PC-3 (cell line): ENCODE measurements around the gene SH3GL2. TPM values are rescaled to one million over a fixed set of nuclear protein-coding genes. Genes with fewer than 3 reads are reported as not detected.

Experiments
- ATAC-seq: fragments of 200-7000 bp; cut with Tn5 transposase; 2 replicates; pipeline ENCODE4 v1.9.1; 2020; ENCODE audit warnings: mild to moderate bottlenecking, moderate library complexity
- BruUV-seq: library from RNA; stranded (reverse); fragments of 400-500 nt; replicated peaks from 2 replicates; lab custom pipeline; 2021; lab: Mats Ljungman, UMichigan
- CTCF ChIA-PET: fragments of 300-600 bp; sonication (Branson Sonifier 250); formaldehyde crosslinking; loops from one replicate; lab custom pipeline; 2022; ENCODE audit warnings: antibody characterized with exemption; lab: Charles Lee
- POLR2A ChIA-PET: fragments of 300-600 bp; sonication (Branson Sonifier 250); formaldehyde crosslinking; loops from one replicate; lab custom pipeline; 2022; ENCODE audit warnings: antibody characterized with exemption; ENCODE audit not compliant: unreplicated experiment; lab: Charles Lee
- DNase-seq: peaks from one replicate; pipeline ENCODE4 v3.0.0-alpha.2; 2015
- H2AFZ ChIP-seq: fragments of 300-600 bp; sonication (generic); 2 replicates; pipeline ENCODE4 v1.6.0; 2016; ENCODE audit warnings: antibody characterized with exemption, low read length
- H3F3A ChIP-seq: fragments of 300-600 bp; sonication (generic); one replicate; pipeline ENCODE4 v1.6.0; 2017; ENCODE audit warnings: antibody characterized with exemption, low read length, control low read depth, mild to moderate bottlenecking; ENCODE audit not compliant: unreplicated experiment
- H3K27ac ChIP-seq: fragments of 300-600 bp; sonication (generic); 2 replicates; pipeline ENCODE4 v1.5.1; 2016; ENCODE audit warnings: mild to moderate bottlenecking, low read length
- H3K27me3 ChIP-seq: fragments of 300-600 bp; sonication (generic); 2 replicates; pipeline ENCODE4 v1.6.1; 2016; ENCODE audit warnings: low read length, mixed read lengths
- H3K36me3 ChIP-seq: fragments of 300-600 bp; sonication (generic); 2 replicates; pipeline ENCODE4 v1.6.1; 2016; ENCODE audit warnings: low read depth, mixed run types, low read length, mixed read lengths
- H3K4me1 ChIP-seq: fragments of 300-600 bp; sonication (generic); 2 replicates; pipeline ENCODE4 v1.5.1; 2016; ENCODE audit warnings: low read length; ENCODE audit not compliant: insufficient read depth
- H3K4me2 ChIP-seq: fragments of 300-600 bp; sonication (generic); 2 replicates; pipeline ENCODE4 v1.6.0; 2016; ENCODE audit warnings: low read length
- H3K4me3 ChIP-seq: fragments of 300-600 bp; sonication (generic); 2 replicates; pipeline ENCODE4 v1.5.1; 2016; ENCODE audit warnings: mild to moderate bottlenecking, low read length, mixed read lengths
- H3K79me2 ChIP-seq: fragments of 300-600 bp; sonication (generic); 2 replicates; pipeline ENCODE4 v1.6.1; 2017; ENCODE audit warnings: low read length, mixed read lengths
- H3K9ac ChIP-seq: fragments of 300-600 bp; sonication (generic); 2 replicates; pipeline ENCODE4 v1.6.0; 2016; ENCODE audit warnings: mild to moderate bottlenecking, low read length
- H3K9me2 ChIP-seq: fragments of 300-600 bp; sonication (generic); replicated peaks from 2 replicates; pipeline ENCODE4 v1.6.1; 2016; ENCODE audit warnings: mixed run types, low read length, mixed read lengths
- H3K9me3 ChIP-seq: fragments of 300-600 bp; sonication (generic); 2 replicates; pipeline ENCODE4 v1.6.1; 2016; ENCODE audit warnings: low read length, mixed read lengths
- H4K20me1 ChIP-seq: fragments of 300-600 bp; sonication (generic); 2 replicates; pipeline ENCODE4 v1.6.1; 2016; ENCODE audit warnings: low read length, mixed read lengths
- CTCF ChIP-seq: fragments of 300-600 bp; sonication (generic); conservative IDR thresholded peaks from 2 replicates; pipeline ENCODE4 v1.5.1; 2017; ENCODE audit warnings: antibody characterized with exemption, low read depth, mild to moderate bottlenecking, low read length
- EZH2 ChIP-seq: fragments of 300-600 bp; sonication (generic); IDR thresholded peaks from one replicate; pipeline ENCODE4 v1.6.1; 2017; ENCODE audit warnings: antibody characterized with exemption, mild to moderate bottlenecking, low read length; ENCODE audit not compliant: unreplicated experiment
- EZH2phosphoT487 ChIP-seq: fragments of 300-600 bp; sonication (generic); IDR thresholded peaks from 2 replicates; pipeline ENCODE4 v1.6.1; 2018; ENCODE audit warnings: mild to moderate bottlenecking, antibody characterized with exemption, low read length, borderline replicate concordance
- intact Hi-C: fragments of 100-400 bp; cut with micrococcal nuclease; formaldehyde crosslinking; loops from 2 replicates; pipeline ENCODE4 v1.9.0; 2023
- total RNA-seq: library from RNA; depleted of rRNA; stranded (reverse); fragments of >200 nt; gene quantifications from 2 replicates; pipeline ENCODE4 v1.2.3, GENCODE V29; 2014

The SH3GL2 gene
- total RNA-seq, 1 experiment from 2014 or later = 2.9 TPM

GRCh38 chr9:17556935-17557334, 21.9 kb upstream of the SH3GL2 start:
- intact Hi-C loops = no loop called here
- DNase-seq = no peak
- H3K36me3 ChIP-seq = no peaks in the 10 kb centered on the region
- H3K4me3 ChIP-seq = no peak overlapping the region
- H3K27me3 ChIP-seq = no peaks in the 10 kb centered on the region
- H3F3A ChIP-seq = no peaks in the 10 kb centered on the region
- CTCF ChIA-PET = no interaction called here
- no peaks in the 10 kb centered on the region for H4K20me1 ChIP-seq
- no peak overlapping the region for H3K9ac ChIP-seq
- BruUV-seq = no TSS peak
- POLR2A ChIA-PET = no interaction called here
- H3K9me2 ChIP-seq = no peaks in the 10 kb centered on the region
- no peaks in the 10 kb centered on the region for H3K79me2 ChIP-seq
- no peak for ATAC-seq
- H3K4me1 ChIP-seq = no peaks in the 10 kb centered on the region
- no peaks in the 10 kb centered on the region for H3K9me3 ChIP-seq
- no peak overlapping the region for H3K4me2 ChIP-seq
- no peak overlapping the region for H3K27ac ChIP-seq
- no peak overlapping the region for H2AFZ ChIP-seq
- TF ChIP-seq EZH2phosphoT487 = no peak

- intact Hi-C loops = no loop called here
- CTCF ChIA-PET = no interaction called here
Observed at GRCh38 chr9:17571825-17572224, 7.0 kb upstream of the SH3GL2 start.

GRCh38 chr9:17574342-17574741, 4.5 kb upstream of the SH3GL2 start:
- peaks cover 12% of the 10 kb centered on the region for H3K27me3 ChIP-seq
- H3K4me3 ChIP-seq = no peak overlapping the region
- no peak overlapping the region for H3K4me2 ChIP-seq
- H3F3A ChIP-seq = no peaks in the 10 kb centered on the region
- H3K4me1 ChIP-seq = no peaks in the 10 kb centered on the region
- TF ChIP-seq EZH2 (no peak), CTCF (no peak), EZH2phosphoT487 (no peak)
- intact Hi-C loops = no loop called here
- no peaks in the 10 kb centered on the region for H4K20me1 ChIP-seq
- H3K9ac ChIP-seq = no peak overlapping the region
- no peaks in the 10 kb centered on the region for H3K9me3 ChIP-seq
- H3K27ac ChIP-seq = no peak overlapping the region
- ATAC-seq = no peak
- ChIA-PET POLR2A (no interaction called here), CTCF (no interaction called here)
- H2AFZ ChIP-seq = no peak overlapping the region
- H3K79me2 ChIP-seq = no peaks in the 10 kb centered on the region
- no peaks in the 10 kb centered on the region for H3K9me2 ChIP-seq
- no peaks in the 10 kb centered on the region for H3K36me3 ChIP-seq
- no peak for DNase-seq
- no TSS peak for BruUV-seq

More at GRCh38 chr9:17571825-17572224, 7.0 kb upstream of the SH3GL2 start:
- POLR2A ChIA-PET = no interaction called here
- no peaks in the 10 kb centered on the region for H3K79me2 ChIP-seq
- H2AFZ ChIP-seq = no peak overlapping the region
- H3K9me3 ChIP-seq = no peaks in the 10 kb centered on the region
- no peak overlapping the region for H3K4me3 ChIP-seq
- H3K27ac ChIP-seq = no peak overlapping the region
- no peak overlapping the region for H3K4me2 ChIP-seq
- no peak for ATAC-seq
- no peak overlapping the region for H3K9ac ChIP-seq
- no peaks in the 10 kb centered on the region for H4K20me1 ChIP-seq
- TF ChIP-seq CTCF (no peak), EZH2phosphoT487 (no peak), EZH2 (no peak)
- no peaks in the 10 kb centered on the region for H3K4me1 ChIP-seq
- peaks cover 4% of the 10 kb centered on the region; the same call in 1 of the 2 replicates for H3K27me3 ChIP-seq
- no TSS peak for BruUV-seq
- H3F3A ChIP-seq = no peaks in the 10 kb centered on the region
- H3K9me2 ChIP-seq = no peaks in the 10 kb centered on the region
- no peaks in the 10 kb centered on the region for H3K36me3 ChIP-seq
- DNase-seq = no peak
